ENCODE measurements around the gene EME2. TPM values are rescaled to one million over a fixed set of nuclear protein-coding genes. Genes with fewer than 3 reads are reported as not detected.

The EME2 gene
- total and polyA plus RNA-seq, 2 experiments from 2014 or later, result 4.1 to 15.0 TPM

GRCh38 chr16:1761751-1762150 is 10.9 kb upstream of the EME2 start (continued):
- TF ChIP-seq, protein P1, sequence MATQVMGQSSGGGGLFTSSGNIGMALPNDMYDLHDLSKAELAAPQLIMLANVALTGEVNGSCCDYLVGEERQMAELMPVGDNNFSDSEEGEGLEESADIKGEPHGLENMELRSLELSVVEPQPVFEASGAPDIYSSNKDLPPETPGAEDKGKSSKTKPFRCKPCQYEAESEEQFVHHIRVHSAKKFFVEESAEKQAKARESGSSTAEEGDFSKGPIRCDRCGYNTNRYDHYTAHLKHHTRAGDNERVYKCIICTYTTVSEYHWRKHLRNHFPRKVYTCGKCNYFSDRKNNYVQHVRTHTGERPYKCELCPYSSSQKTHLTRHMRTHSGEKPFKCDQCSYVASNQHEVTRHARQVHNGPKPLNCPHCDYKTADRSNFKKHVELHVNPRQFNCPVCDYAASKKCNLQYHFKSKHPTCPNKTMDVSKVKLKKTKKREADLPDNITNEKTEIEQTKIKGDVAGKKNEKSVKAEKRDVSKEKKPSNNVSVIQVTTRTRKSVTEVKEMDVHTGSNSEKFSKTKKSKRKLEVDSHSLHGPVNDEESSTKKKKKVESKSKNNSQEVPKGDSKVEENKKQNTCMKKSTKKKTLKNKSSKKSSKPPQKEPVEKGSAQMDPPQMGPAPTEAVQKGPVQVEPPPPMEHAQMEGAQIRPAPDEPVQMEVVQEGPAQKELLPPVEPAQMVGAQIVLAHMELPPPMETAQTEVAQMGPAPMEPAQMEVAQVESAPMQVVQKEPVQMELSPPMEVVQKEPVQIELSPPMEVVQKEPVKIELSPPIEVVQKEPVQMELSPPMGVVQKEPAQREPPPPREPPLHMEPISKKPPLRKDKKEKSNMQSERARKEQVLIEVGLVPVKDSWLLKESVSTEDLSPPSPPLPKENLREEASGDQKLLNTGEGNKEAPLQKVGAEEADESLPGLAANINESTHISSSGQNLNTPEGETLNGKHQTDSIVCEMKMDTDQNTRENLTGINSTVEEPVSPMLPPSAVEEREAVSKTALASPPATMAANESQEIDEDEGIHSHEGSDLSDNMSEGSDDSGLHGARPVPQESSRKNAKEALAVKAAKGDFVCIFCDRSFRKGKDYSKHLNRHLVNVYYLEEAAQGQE (IDR thresholded peaks at IDR 0.05; ENCODE audit: unreplicated experiment), result no peak
- TF ChIP-seq NANOG (IDR thresholded peaks at IDR 0.05; ENCODE audit: borderline replicate concordance), result no peak
- TF ChIP-seq EZH2 (IDR thresholded peaks at IDR 0.05; ENCODE audit: low read depth, unreplicated experiment), result no peak
- TF ChIP-seq ZNF331 (CRISPR knock-in tag; IDR thresholded peaks at IDR 0.05; ENCODE audit: low read depth), result no peak
- no peak for TF ChIP-seq EZH2phosphoT487 (IDR thresholded peaks at IDR 0.05; ENCODE audit: unreplicated experiment)
- TF ChIP-seq JUNB (IDR thresholded peaks at IDR 0.05; ENCODE audit: unreplicated experiment), result no peak
- TF ChIP-seq, protein P2, sequence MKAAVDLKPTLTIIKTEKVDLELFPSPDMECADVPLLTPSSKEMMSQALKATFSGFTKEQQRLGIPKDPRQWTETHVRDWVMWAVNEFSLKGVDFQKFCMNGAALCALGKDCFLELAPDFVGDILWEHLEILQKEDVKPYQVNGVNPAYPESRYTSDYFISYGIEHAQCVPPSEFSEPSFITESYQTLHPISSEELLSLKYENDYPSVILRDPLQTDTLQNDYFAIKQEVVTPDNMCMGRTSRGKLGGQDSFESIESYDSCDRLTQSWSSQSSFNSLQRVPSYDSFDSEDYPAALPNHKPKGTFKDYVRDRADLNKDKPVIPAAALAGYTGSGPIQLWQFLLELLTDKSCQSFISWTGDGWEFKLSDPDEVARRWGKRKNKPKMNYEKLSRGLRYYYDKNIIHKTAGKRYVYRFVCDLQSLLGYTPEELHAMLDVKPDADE (IDR thresholded peaks at IDR 0.05), result no peak

GRCh38 chr16:1762196-1762878 is 10.3 kb upstream of the EME2 start:
- H3K4me1 ChIP-seq (ENCODE audit: insufficient read depth), result no peaks in the 10 kb centered on the region; the same call in 1 of the 2 replicates
- H3K4me3 Mint-ChIP-seq, result no peak overlapping the region
- no peaks in the 10 kb centered on the region for H3K9me2 ChIP-seq (ENCODE audit: insufficient read depth)
- no peak overlapping the region for H3K4me2 ChIP-seq
- DNase-seq (ENCODE audit: low spot score) (no peak), ATAC-seq (no peak)
- H3K36me3 Mint-ChIP-seq (ENCODE audit: low read depth), result peaks cover 12% of the 10 kb centered on the region
- H3K79me2 ChIP-seq (replicated peaks; ENCODE audit: insufficient read depth), result no peaks in the 10 kb centered on the region
- no peak overlapping the region for H3K4me3 ChIP-seq
- H3K36me3 ChIP-seq (ENCODE audit: insufficient read depth), result no peaks in the 10 kb centered on the region
- H3K27me3 ChIP-seq (ENCODE audit: insufficient read depth), result no peaks in the 10 kb centered on the region
- H3K27ac Mint-ChIP-seq, result no peak overlapping the region
- peaks cover 11% of the 10 kb centered on the region for H3K27me3 Mint-ChIP-seq (ENCODE audit: insufficient read depth, low read depth, poor library complexity)
- H3K27ac ChIP-seq (ENCODE audit: low read depth), result no peak overlapping the region
- no peaks in the 10 kb centered on the region; the same call in 2 of the 3 replicates for H3K9me3 Mint-ChIP-seq
- no peak overlapping the region for H2AFZ ChIP-seq
- H3K4me1 Mint-ChIP-seq, result no peaks in the 10 kb centered on the region
- H4K20me1 ChIP-seq (replicated peaks; ENCODE audit: insufficient read depth), result no peaks in the 10 kb centered on the region
- 0 out of 2 replicates have a peak, but pooled peaks cover 3% of the 10 kb centered on the region for H3F3A ChIP-seq (replicated peaks; ENCODE audit: low read depth)
- TF ChIP-seq, protein P2 (IDR thresholded peaks at IDR 0.05), result no peak
- no peak for TF ChIP-seq JUNB (IDR thresholded peaks at IDR 0.05; ENCODE audit: unreplicated experiment)
- TF ChIP-seq, protein P3, sequence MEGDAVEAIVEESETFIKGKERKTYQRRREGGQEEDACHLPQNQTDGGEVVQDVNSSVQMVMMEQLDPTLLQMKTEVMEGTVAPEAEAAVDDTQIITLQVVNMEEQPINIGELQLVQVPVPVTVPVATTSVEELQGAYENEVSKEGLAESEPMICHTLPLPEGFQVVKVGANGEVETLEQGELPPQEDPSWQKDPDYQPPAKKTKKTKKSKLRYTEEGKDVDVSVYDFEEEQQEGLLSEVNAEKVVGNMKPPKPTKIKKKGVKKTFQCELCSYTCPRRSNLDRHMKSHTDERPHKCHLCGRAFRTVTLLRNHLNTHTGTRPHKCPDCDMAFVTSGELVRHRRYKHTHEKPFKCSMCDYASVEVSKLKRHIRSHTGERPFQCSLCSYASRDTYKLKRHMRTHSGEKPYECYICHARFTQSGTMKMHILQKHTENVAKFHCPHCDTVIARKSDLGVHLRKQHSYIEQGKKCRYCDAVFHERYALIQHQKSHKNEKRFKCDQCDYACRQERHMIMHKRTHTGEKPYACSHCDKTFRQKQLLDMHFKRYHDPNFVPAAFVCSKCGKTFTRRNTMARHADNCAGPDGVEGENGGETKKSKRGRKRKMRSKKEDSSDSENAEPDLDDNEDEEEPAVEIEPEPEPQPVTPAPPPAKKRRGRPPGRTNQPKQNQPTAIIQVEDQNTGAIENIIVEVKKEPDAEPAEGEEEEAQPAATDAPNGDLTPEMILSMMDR (conservative IDR thresholded peaks at IDR 0.05; ENCODE audit: low read depth in 2 of 2), result no peak
- TF ChIP-seq CREB1 (CRISPR knock-in tag; IDR thresholded peaks at IDR 0.05; ENCODE audit: low read depth), result no peak
- TF ChIP-seq ZNF114 (CRISPR knock-in tag; IDR thresholded peaks at IDR 0.05), result no peak
- TF ChIP-seq, protein P1 (IDR thresholded peaks at IDR 0.05; ENCODE audit: unreplicated experiment), result no peak
- no peak for TF ChIP-seq EZH2phosphoT487 (IDR thresholded peaks at IDR 0.05; ENCODE audit: unreplicated experiment)
- no peak for TF ChIP-seq POLR2AphosphoS5 (IDR thresholded peaks at IDR 0.05; ENCODE audit: low read depth)
- no peak for TF ChIP-seq STAT1 (IDR thresholded peaks at IDR 0.05; ENCODE audit: unreplicated experiment)
- no peak for TF ChIP-seq EZH2 (IDR thresholded peaks at IDR 0.05; ENCODE audit: low read depth, unreplicated experiment)
- no peak for TF ChIP-seq NANOG (IDR thresholded peaks at IDR 0.05; ENCODE audit: borderline replicate concordance)

All from GM23338 (cell line).